IPS-20b (cell line): Measurements from ENCODE around the gene CPM.

Experiments
- H3K27ac ChIP-seq: one replicate; pipeline ENCODE4 v1.5.1; 2013; ENCODE audit warnings: low read length
- H3K27me3 ChIP-seq: 2 replicates; pipeline ENCODE4 v1.6.1; 2013; ENCODE audit warnings: mild to moderate bottlenecking, low read length, inconsistent platforms; ENCODE audit not compliant: insufficient read depth
- H3K36me3 ChIP-seq: 2 replicates; pipeline ENCODE4 v1.6.1; 2013; ENCODE audit warnings: low read depth, mild to moderate bottlenecking, inconsistent platforms, low read length, moderate library complexity; ENCODE audit not compliant: insufficient read depth
- H3K4me1 ChIP-seq: 2 replicates; pipeline ENCODE4 v1.6.1; 2013; ENCODE audit warnings: mild to moderate bottlenecking, control low read depth, inconsistent platforms, low read length, moderate library complexity; ENCODE audit not compliant: insufficient read depth
- H3K4me3 ChIP-seq: 2 replicates; pipeline ENCODE4 v1.5.1; 2013; ENCODE audit warnings: mild to moderate bottlenecking, low read length, inconsistent platforms
- H3K9ac ChIP-seq: 2 replicates; pipeline ENCODE4 v1.6.1; 2013; ENCODE audit warnings: low read depth, mild to moderate bottlenecking, inconsistent platforms, low read length, moderate library complexity
- H3K9me3 ChIP-seq: 2 replicates; pipeline ENCODE4 v1.6.1; 2013; ENCODE audit warnings: mild to moderate bottlenecking, low read depth, low read length, inconsistent platforms; ENCODE audit not compliant: insufficient read depth

Gene CPM

GRCh38 chr12:68970306-68970705 lies 37.3 kb upstream of the CPM start:
- no peaks in the 10 kb centered on the region for H3K9me3 ChIP-seq
- H3K4me3 ChIP-seq = no peak overlapping the region
- no peaks in the 10 kb centered on the region for H3K27me3 ChIP-seq
- H3K4me1 ChIP-seq = no peaks in the 10 kb centered on the region
- no peak overlapping the region for H3K27ac ChIP-seq
- H3K36me3 ChIP-seq = no peaks in the 10 kb centered on the region
- no peak overlapping the region for H3K9ac ChIP-seq

- Histone ChIP-seq H3K4me3 (no peak overlapping the region), H3K4me1 (peaks cover 5% of the 10 kb centered on the region; the same call in 1 of the 2 replicates), H3K9me3 (no peaks in the 10 kb centered on the region), H3K27me3 (no peaks in the 10 kb centered on the region), H3K9ac (no peak overlapping the region), H3K27ac (no peak overlapping the region), H3K36me3 (no peaks in the 10 kb centered on the region)
These were observed 34.1 kb upstream of the CPM start for GRCh38 chr12:68967046-68967445.

GRCh38 chr12:68963856-68964745 lies 31.1 kb upstream of the CPM start:
- Histone ChIP-seq H3K9me3 (no peaks in the 10 kb centered on the region), H3K36me3 (no peaks in the 10 kb centered on the region), H3K27ac (no peak overlapping the region), H3K4me3 (no peak overlapping the region), H3K4me1 (peaks cover 5% of the 10 kb centered on the region; the same call in 1 of the 2 replicates), H3K27me3 (no peaks in the 10 kb centered on the region), H3K9ac (no peak overlapping the region)

DNA sequence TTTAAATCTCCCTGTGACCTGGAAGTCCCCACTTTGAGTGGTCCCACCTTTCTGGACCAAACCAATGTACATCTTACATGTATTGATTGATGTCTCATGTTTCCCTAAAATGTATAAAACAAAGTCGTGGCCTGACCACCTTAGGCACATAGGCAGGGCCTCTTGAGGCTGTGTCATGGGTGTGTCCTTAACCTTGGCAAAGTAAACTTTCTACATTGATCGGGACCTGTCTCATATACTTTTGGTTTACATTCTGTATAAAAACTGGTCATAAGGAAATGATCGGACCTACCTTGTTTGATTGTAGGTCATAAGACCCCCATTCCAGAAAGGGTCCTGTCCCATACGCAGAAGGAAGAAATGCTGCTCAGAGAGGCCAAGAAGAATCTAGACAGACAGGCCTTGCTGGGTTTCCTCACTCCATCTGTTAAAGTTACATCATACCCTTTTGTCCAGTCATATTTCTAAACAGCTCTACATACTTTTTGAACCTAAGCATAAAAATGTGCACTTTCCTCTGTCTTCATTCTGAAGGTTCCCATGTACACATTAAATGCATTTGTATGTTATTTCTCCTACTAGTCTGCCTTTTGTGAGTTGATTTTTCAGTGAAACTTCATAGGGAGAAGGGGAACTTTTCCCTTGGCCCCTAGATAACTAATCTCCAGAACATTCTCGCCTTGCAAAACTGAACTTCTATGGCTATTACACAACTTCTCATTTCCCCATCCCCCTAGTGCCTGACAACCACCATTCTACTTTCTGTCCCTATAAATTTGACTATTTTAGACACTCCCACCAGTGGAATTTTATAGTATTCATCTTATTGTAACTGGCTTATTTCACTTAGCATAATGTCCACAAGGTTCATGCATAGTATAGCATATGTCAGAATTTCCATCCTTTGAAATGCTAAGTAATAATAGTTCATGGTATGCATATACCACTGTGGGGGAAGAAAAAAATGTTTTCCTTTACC lies 30.2 kb upstream of the CPM start:
- H3K27ac ChIP-seq = no peak overlapping the region
- H3K4me1 ChIP-seq = peaks cover 5% of the 10 kb centered on the region; the same call in 1 of the 2 replicates
- H3K9me3 ChIP-seq = no peaks in the 10 kb centered on the region
- H3K4me3 ChIP-seq = no peak overlapping the region
- H3K36me3 ChIP-seq = no peaks in the 10 kb centered on the region
- no peaks in the 10 kb centered on the region for H3K27me3 ChIP-seq
- H3K9ac ChIP-seq = no peak overlapping the region

GRCh38 chr12:68959891-68960464 lies 27.0 kb upstream of the CPM start:
- peaks cover 11% of the 10 kb centered on the region for H3K9me3 ChIP-seq
- no peak overlapping the region for H3K9ac ChIP-seq
- no peaks in the 10 kb centered on the region for H3K27me3 ChIP-seq
- H3K36me3 ChIP-seq = no peaks in the 10 kb centered on the region
- H3K4me1 ChIP-seq = peaks cover 5% of the 10 kb centered on the region; the same call in 1 of the 2 replicates
- H3K27ac ChIP-seq = no peak overlapping the region
- H3K4me3 ChIP-seq = no peak overlapping the region

DNA sequence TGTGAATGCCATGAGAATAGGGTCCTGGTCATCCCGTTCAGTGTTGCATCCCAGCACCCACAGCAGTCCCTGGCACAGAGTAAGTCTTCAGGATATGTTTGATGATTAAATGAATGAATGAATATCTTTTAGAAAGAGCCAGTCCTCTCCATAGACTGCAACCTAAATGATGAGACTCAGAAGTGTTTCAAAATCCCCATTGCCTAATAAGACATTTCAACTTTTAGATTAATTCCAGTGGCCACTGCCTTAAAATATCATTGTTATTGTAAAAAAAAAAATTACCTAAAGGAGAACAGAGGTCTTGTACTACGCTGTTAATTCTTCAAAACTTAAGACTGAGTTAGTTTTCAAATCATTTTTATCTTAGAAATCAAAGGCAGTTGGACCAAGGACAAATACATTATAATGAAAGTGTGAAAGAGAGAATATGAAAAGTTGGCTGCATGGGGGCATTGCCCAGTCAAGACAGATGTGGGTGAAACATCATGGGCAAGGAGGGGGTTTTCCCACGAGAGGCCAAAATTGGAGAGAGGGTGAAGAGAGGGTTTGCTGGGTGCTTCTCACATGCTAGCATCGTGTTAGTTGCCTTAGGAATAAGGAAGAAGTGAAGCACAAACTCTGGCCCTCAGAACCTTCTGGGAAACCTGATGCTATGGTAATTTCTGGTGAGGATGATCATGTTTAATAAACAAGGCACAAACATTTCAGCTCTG lies 26.3 kb upstream of the CPM start:
- H3K36me3 ChIP-seq = no peaks in the 10 kb centered on the region
- H3K27ac ChIP-seq = no peak overlapping the region
- no peak overlapping the region for H3K4me3 ChIP-seq
- no peaks in the 10 kb centered on the region for H3K27me3 ChIP-seq
- H3K4me1 ChIP-seq = peaks cover 5% of the 10 kb centered on the region; the same call in 1 of the 2 replicates
- no peak overlapping the region for H3K9ac ChIP-seq
- peaks cover 11% of the 10 kb centered on the region for H3K9me3 ChIP-seq

DNA sequence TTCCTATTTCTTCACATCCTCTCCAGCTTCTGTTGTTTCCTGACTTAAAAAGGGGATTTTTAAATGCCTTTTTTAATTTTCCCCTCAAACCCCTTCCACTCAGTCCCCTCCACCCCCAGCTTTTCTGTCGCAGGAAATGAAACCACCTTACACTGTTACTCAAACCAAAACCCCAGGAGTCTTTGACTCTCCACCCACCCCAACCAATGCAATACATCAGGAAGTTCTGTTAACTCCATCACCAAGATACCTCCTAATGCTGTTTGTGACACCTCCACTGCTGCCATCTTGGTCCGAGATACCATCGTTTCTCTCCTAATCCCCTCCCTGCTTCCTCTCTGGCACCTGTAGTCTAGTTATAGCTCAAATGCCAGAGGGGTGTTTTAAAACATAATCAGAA lies 25.4 kb upstream of the CPM start:
- Histone ChIP-seq H3K27ac (no peak overlapping the region), H3K27me3 (no peaks in the 10 kb centered on the region), H3K4me3 (no peak overlapping the region), H3K9ac (no peak overlapping the region), H3K9me3 (peaks cover 11% of the 10 kb centered on the region), H3K36me3 (no peaks in the 10 kb centered on the region), H3K4me1 (no peaks in the 10 kb centered on the region; the same call in 1 of the 2 replicates)

DNA sequence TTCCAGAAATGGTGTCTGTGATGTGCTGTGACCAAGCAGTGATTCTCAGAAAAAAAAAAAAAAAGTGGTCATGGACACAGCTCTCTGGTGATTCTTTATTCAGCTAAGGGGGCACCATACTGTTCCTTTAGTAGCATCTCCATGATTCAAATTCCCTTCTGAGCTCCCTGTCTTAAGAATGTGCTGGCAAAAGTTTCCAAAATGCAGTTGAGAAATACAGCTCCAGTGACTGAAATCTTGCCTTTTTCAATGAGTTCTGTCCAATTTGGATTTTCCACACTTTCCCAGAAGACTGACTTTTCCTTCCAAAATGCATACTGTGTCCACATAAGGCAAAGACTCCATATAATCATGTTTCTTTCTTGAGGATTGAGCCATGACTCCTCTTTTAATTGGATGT lies 24.3 kb upstream of the CPM start:
- H3K9me3 ChIP-seq = peaks cover 11% of the 10 kb centered on the region
- H3K9ac ChIP-seq = no peak overlapping the region
- H3K4me3 ChIP-seq = no peak overlapping the region
- no peak overlapping the region for H3K27ac ChIP-seq
- no peaks in the 10 kb centered on the region for H3K36me3 ChIP-seq
- no peaks in the 10 kb centered on the region for H3K4me1 ChIP-seq
- H3K27me3 ChIP-seq = no peaks in the 10 kb centered on the region

- no peaks in the 10 kb centered on the region for H3K4me1 ChIP-seq
- H3K36me3 ChIP-seq = no peaks in the 10 kb centered on the region
- H3K9ac ChIP-seq = no peak overlapping the region
- H3K9me3 ChIP-seq = peaks cover 11% of the 10 kb centered on the region
- H3K27ac ChIP-seq = no peak overlapping the region
- H3K4me3 ChIP-seq = no peak overlapping the region
- H3K27me3 ChIP-seq = no peaks in the 10 kb centered on the region
These were observed 23.5 kb upstream of the CPM start for GRCh38 chr12:68956466-68956865.

- H3K9ac ChIP-seq = no peak overlapping the region
- no peak overlapping the region for H3K27ac ChIP-seq
- H3K27me3 ChIP-seq = no peaks in the 10 kb centered on the region
- no peaks in the 10 kb centered on the region for H3K4me1 ChIP-seq
- H3K36me3 ChIP-seq = no peaks in the 10 kb centered on the region
- H3K9me3 ChIP-seq = peaks cover 11% of the 10 kb centered on the region
- H3K4me3 ChIP-seq = no peak overlapping the region
These were observed 21.8 kb upstream of the CPM start for GRCh38 chr12:68954811-68955210.

DNA sequence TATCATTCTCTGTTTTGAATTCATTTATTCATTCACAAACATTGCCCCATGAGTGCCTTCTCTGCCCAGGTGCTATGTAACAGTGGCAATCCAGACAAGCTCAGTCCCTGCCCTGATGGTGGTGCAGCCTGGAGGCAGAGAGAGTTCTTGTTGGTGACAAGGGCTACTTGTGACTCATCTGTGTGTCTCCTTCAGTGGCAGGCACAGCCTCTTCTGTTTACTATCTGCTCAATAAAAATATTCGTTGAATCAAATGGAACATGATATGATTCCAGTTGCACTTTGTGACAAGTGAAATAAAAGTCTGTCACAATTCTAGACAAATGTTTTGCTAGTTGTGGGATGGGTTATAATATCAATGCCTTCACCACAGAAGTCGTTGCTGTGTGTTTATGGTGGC lies 20.6 kb upstream of the CPM start:
- Histone ChIP-seq H3K9me3 (peaks cover 11% of the 10 kb centered on the region), H3K9ac (no peak overlapping the region), H3K4me3 (no peak overlapping the region), H3K4me1 (no peaks in the 10 kb centered on the region), H3K27me3 (no peaks in the 10 kb centered on the region), H3K27ac (no peak overlapping the region), H3K36me3 (no peaks in the 10 kb centered on the region)
